NCI-H748 (cell line): ENCODE results near the gene RTN4RL1.

Experiments used
- DNase-seq: peaks from one replicate; lab custom pipeline; 2025; ENCODE audit not compliant: unreplicated experiment; lab: John Stamatoyannopoulos, UW

The RTN4RL1 gene

DNA sequence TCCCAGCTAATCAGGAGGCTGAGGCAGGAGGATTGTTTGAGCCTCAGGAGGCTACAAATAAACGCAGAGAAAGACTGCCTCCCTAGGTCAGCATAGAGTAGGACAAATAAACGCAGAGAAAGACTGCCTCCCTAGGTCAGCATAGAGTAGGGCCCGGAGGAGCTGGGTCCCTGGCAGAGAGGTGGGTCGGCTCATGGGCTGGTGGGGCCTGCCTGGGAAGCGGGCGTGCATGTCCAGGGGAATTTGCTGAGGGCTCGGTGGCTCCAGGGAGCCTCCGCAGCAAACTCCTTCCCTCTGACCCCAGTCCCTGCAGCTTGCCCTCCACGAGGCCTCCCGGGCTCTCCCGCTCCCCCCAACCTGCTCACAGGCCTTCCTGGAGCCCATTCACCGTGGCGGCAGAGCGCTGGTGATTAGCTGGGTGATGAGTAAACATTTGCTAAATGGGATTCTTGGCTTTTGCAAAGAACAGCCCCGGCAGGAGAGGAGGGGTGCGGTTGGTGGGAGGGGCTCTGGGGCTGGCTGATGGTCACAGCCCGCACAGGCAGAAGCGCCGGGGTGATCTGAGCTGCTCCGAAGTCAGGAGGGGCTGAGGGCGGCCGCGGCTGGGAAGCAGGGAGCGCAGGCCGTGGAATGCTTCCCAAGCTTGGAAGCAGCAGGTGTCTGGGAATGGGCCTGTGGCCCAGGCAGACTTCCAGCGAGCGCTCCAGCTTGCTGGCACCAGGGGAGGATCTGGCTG, 93.1 kb downstream of the RTN4RL1 start:
- peak; percentile 94 for DNase-seq

DNA sequence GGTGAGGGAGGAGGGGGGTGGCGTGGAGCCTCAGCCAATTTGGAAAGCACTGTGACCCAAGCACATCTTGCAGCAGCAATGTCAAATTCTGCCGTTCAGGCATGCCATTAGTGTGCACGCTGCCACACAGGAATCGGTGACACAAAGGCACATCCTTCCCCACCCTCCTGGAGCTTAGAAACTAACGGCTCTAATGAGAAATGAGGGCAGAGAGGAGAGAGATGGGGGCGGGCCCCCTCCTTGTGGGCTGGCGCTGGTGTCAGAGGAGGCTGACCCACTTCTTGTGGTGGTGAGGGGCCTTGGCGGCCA, 94.8 kb downstream of the RTN4RL1 start:
- no peak for DNase-seq

DNA sequence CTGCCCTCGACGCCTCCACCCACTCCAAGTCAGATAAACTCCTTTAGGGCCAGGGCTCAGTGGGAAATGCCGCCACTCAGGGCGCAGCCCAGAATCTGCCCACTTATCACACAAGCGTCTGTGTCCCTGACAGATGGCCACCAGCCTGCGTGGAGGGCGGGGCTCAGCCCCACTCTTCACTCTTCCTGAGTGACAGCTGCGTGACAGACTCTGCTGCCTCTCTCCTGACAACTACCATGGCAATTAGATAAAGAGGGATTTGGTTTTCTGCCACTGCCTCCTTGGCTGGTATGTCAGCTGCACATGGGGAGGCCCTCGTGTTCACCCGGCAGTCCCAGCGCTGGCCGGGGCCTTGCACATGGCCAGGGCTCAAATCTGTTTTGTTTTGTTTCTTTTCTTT, 96.2 kb downstream of the RTN4RL1 start:
- peak; percentile 31 for DNase-seq

DNA sequence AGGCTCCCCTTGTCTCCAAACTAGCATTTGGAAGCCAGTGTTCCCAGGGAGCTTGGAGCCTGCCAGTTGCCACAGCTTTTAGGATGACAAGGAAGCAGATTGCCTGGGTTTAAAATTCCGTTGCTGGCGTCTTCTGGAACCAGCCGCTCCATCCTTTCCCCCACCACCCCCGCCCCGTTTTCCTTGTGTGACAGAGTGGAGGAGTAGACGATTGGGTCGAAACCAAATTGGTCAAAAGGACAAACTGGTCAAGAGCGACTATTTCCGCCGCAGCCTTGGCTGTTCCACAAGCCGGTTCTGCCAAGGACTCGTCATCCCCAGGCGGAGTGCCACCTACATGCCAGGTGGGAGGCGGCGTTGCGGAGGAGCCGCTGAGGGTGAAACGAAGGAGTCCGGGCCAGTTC, 104.2 kb downstream of the RTN4RL1 start:
- no peak for DNase-seq

DNA sequence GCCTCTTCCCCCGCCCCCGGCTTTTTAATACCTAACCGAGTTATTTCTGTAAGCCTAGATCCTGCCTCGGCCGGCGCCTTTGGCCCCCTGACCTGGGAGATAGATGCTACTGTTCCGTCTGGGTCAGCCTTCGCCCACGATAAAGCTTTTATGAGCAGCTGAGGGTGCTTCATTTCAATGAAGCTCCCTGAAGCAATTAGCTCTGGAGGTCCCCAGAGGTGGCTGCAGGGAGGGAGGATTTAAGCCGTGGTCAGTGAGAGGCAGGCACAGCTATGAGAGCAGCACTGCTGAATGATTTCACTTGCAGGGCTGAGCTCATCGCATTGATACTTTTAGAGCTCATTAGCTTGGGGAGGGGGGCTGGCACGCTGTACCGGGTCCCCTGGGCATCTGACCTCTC, 105.9 kb downstream of the RTN4RL1 start:
- DNase-seq = no peak

DNA sequence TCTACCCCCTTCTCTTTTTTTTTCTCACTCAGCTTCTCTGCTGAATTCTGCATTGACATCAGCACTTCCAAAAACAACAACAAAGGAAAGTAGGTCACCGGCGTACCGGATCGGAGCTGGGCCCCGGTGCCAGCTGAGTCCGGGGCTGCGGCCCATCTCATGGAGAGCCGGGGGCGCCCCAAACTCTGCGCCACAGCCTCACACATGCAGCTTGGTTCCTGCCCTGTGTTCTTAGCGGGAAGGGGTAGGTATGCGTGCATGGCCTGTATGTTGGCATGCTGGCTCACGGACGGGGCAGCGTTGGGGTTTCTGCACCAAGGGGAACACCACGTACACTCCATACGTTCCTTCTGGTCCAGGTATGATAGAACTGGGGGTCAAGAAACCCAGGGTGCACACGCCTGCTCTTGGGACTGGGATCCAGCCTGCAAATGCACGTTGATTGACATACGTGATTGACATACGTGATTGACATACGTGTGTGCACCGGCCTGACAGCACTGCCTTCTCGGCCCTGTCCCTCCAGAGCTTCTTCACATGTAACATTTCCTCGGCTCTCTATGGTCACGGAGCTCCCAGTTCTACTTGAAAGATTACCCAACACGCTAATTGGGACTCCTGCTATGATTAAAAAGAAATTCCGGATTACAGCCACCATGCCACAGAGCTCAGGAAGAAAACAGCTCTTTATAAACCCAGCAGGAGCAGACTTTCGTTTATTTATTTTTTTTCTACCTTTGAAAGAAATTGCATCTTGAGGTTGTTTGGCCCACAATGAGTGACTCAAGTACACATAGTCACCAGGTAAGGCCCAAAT, 106.6 kb downstream of the RTN4RL1 start:
- no peak for DNase-seq

DNA sequence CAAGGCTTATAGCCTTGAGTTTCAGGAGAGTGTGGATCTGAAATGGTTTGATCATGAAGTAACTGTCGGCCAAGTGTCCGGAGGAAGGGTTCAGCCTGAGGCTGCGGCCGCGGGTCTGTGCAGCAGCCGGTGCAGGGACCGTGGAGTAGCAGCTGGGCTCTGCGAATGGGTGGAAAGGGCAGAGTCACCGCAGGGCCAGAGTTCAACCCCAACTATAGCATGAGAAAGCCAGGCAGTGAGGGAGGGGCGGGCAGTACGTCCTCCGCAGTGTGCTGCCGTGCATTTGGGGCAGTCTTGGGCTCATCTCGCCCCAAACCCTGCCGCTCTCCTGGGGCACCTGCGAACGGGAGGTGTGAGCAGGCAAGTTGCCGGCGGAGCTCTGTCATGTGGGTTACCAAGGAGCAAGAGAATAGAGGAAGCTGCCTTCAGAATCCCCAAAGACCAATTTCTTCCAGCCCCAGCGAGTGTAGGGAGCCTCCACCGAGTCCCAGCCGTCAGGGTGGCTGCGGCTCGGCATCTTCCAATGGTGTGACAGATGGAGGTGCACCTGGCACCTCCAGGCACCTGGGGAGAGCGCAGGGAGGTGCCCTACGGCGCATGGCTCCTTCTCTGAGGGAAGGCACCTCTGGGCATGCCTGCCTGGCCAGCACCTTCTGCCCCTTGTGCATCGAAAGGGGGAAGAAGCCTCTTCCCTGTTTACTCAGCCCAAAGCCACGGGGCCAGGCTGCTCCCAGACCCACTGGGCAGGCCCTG, 108.0 kb downstream of the RTN4RL1 start:
- DNase-seq = no peak

DNA sequence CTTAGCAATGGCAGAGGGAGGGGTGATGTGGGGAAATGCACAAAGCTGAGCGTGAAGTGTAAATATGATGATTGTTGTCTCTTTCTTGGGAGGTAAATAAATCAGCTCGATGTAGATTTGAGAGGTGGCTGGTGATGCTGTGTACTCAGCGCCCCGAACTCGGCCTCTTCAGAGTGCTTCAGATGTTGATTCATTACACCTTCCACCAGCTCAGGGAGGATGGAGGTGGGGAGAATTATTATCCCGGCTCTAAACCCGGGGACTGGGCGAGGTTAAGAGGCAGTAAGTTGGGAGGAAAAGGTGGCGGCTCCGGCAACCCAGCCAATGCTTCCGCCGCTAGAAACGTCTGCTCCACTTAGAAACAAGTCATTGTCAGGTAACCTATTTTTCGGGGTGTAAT, 108.8 kb downstream of the RTN4RL1 start:
- DNase-seq = no peak

DNA sequence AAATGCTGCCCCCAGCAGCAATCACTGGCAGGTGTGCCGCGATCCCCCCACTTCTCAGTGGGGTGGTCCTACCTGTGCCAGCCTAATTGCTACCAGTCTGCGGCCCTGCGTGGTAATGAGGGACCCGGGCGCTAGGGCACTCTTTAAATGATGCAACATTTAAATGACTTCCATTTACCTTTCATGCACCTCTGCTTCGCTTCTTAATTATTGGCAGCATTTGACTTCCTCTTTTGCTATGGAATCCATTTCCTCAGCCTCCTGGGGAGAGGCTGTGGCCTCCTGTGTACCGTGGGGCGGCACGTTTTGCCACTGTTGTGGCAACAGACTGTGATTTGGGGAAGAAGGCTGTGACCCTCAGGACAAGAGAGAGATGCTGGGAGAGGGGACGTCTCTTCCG, 109.2 kb downstream of the RTN4RL1 start:
- DNase-seq = peak; percentile 37

DNA sequence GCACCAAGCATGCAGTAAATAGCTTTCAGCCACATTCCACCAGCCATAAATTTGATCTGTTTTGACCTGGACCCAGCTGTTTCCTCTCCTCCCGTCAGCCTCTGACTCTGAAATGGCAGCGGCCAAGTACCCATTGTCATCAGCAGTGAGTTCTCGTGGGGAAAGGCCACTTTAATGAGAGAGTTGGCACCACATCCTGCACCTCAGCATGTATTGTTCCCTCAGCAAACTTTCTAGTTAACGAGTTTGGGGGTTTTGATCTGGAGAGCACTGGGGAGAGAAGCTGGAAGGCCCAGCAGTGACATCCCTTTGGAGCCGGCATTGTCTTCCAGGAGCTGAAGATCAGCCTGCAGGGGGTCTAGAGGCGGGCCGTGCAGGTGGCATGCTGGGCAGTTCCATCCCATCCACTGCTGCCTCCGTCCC, 110.5 kb downstream of the RTN4RL1 start:
- peak; percentile 19 for DNase-seq

DNA sequence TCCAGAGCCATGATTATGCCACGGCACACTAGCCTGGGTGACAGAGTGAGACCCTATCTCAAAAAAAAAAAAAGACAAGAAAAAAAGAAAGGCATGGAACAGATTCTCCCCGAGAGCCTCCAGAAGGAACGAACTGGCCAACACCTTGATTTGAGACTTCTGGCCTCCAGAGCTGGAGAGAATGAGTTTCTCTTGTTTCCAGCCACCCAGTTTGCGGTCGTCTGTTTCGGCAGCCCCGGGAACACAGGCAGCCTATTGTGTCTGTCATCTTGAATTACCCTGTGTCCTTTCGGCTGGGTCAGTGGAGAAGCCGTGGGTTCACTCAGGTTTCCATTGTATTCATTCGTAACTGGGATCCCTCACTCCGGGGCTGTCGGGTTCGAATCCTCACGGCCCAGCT, 111.4 kb downstream of the RTN4RL1 start:
- no peak for DNase-seq

DNA sequence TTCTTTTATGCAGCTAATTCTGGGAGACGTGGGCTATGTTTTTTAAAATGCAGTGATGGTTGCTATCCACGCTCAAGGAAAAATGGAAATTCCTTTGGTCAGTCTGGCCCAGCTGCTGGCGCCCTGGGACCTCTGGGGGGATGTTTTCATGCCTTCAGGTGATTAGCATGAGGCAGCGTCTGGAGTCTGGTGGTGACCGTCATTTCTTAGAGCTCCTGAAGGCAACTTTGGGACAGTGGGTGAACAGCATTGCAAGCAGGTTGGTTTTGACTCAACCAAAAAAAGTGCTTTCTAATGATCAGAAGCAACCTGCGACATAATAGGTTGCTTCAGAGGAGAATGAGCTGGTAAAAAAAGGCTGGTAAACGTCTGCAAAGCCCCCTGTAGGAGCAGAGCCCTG, 113.0 kb downstream of the RTN4RL1 start:
- DNase-seq = no peak

DNA sequence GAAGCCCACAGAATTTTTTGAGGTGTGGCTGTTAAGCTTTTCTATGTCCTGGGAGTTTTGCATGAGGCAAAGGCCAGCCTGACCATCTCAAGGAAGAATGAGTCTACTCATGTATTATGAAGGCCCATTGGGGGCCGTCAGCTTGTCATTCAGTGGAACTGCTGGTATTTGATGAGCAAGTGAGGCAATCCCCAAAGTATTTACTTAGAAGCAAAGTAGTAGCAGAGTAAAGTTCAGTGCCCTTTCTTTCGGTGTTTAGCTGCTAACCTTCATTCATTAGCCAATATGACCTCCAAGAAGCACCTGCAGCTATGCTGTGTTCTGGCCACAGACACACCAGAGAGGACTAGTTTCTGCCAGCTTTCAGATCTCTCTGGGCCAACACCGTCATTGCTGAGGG, 115.1 kb downstream of the RTN4RL1 start:
- no peak for DNase-seq

DNA sequence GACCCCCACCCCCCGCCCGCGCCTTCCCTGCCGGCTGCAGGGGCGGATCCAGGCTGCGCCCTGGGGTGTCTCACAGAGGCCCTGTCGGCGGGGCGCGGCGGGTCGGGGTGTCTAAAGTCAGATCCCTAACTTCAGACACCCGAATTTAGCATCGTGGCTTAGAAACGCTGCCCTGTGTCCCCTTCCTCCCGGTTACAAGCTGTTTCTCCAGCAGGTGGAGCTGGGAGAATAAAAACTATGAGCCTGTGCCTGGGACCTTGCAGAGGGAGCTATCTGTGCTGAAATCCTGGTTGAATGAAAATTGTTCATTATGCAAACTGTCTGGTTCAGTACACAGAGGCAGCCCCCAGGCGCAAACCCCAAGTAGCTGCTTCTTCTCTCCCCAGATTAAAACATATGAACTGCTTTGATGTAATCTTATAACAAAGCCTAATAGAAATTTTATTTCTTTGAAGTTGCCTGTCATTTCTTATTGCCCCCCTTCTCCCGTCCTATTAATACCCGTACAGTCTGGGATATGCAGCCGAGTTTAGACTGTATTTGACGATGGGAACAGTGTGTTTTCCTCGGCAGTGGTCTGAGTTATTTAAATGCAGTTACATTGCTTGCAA, 116.3 kb downstream of the RTN4RL1 start:
- peak; percentile 83 for DNase-seq

DNA sequence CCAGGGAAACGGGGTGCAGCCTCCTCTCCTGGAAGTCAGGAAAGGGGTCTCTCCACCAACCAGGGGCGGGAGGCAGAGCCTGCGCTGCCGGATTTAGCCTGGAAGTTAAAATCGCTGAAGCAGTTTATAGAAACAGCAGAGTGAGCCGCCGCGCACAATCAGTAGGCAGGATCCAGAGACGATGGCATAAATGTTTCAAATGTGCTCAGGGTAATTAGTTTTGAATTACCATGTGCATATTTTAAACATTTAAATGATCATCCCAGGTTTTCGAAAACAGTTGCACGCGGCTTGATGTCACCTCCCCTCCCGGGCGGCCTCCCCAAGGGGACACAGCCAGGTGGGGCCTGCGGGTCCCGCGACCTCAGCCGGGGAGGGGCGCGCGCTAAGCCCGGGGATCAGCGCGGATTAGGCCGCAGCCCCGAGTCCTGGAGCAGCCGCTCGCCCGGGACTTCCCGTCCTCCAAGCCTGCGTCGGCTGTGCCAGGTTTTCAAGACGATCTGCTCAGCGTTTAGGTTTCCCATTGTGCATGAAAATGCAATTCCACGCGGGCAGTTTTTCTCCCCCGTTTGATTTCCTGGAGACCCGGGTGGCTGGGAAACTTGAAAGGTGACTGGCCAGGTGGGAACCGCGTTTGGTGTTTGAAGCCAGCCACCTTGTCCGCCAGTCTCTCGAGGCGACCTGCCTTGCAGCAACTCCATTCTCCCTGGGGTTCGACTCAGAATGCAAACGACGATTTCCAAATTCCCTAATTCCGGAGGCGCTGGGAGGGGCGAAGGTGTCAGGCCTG, 117.0 kb downstream of the RTN4RL1 start:
- DNase-seq = no peak

DNA sequence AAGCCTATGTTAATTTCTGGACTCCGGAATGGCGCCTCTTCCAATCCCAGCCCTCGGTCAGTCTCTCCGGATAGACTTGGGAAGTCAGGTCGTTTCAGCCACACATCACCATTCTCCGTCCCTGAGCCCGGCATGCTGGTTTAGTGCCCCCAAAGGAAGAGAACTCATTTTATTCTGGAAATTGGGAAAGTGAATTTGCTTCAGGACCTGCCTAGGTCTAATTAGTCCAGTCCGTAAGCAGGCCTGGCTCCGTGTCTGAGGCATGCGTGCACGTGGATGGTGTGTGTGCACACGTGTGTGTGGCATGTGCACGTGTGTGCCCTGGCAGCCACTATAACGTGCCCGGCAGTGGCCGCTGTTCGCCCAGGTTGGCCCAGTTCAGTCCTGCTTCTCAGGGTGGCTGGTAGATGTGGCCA, 117.9 kb downstream of the RTN4RL1 start:
- no peak for DNase-seq

DNA sequence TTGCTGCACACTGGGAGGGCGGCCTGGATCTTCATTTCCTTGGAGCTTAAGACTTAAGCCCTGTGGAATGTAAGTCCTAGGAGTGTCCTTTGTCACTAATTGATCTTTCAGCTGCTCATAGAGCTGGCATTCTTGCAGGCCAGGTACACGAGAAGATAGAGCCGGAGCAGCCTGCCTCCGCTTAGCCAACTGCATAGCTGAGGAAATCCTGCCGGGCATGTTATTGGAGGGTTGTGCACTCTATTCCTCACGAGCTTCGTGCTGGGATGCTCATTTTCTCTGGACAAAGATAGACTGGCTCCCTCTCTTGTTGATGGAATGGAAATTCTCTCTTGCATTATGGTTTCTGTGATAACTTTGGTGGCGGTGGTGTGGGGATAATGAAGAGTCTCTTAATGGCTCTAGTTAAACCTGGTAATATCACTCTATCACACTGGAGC, 118.5 kb downstream of the RTN4RL1 start:
- DNase-seq = no peak

DNA sequence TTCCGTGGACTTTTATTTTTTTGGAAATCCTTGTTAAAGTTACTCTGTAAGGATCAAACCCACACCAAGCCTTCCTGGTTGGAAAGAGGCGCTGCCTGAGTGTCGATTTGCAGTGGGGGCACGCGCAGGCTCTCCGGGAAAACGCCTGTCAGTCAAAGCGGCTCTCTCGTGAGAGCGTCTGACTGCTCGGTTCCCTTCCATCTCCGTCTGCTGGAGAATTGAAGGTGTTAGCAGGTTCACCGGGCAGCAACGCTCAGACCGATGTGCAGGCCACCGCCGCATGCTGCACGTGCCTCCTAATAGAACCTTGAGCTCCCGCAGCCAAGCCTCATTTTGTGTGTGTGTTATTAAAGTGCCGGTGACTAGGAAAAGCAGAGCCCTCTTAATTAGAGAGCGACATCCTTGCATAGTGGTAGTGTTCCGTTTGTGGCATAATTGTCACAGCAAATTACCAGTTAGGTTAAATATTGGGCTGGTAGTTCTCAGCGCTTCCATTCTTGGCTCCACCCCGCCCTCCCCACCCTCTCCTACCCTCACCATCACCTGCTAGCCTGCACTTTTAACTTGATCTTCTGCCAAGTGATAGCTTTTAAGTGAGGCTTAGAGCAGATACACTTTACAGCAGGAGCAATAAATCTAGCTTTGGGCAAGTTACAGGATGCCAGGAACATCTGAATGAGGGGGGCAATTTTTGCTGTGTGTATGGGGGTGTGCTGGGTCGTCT, 119.8 kb downstream of the RTN4RL1 start:
- DNase-seq = peak; percentile 97

DNA sequence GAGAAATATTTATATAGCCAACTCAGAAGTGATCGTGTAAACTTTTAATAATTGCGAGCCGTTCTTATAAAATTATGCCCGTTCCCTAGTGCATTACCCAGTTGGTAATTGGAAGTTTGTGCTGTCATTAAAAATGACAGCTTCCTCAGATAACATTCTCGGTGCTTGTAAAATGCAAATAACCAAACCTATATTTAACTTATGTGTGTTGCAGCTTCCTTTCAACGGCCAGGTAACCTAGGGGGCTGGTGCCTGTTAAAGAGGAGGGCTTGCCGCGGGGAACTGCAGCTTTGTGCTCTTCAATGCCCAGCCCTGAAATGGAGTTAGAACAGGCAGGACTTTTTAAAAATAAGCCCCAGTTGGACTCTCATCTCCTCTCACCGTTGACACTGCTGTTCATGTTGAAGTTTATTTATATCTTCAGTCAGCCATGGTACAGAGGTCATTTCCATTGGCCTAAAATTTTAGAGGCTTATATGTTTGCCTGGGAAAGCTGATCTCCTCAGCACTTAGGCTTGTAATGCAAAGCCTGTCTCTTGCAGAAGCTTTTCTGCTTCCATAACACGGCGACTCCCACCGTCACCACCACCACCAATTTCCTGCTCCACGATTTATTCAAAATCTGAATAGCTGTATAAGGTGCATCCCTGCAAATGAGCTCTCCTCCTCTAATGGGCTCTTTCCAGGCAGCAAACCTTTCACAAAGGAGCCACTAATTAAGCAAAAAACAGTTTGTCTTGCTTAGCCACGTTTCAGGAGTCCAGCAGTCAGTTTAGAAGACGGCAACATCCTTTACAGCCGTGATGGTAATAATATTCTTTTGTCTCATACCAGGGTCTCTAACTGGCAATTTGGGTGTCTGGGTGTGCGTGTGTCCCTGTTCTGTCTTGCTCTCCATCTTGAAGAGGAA, 120.6 kb downstream of the RTN4RL1 start:
- DNase-seq = peak; percentile 49
